ENCODE measurements around the gene CAB39.
"Not testable (repeated sequence)": the region's sequence is repeated elsewhere in the genome, so short reads cannot be mapped to it uniquely, and the experiment has no call there.

CAB39 gene

DNA sequence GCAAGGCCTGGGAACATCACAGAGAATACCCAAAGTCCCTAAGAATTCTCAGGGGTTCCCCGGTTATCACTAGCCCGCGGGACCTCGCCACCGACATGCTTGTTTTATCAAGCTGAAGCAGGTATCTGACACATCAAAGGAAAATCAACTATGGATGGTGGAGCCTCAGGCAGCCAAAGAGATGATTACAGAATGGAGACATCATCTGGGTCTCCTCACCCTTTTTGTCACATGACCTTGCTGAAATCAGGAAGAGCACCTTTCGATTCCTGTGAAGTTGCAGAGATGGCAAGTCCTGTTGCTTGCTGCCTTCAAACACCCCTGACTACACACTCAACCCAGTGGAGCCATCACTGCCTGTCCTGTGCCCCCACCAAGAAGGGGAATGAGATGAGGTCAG, 19.2 kb upstream of the CAB39 start:
- TF ChIP-seq ZNF274 (IDR thresholded peaks at IDR 0.05; ENCODE audit: low read depth, low read length), result no peak

DNA sequence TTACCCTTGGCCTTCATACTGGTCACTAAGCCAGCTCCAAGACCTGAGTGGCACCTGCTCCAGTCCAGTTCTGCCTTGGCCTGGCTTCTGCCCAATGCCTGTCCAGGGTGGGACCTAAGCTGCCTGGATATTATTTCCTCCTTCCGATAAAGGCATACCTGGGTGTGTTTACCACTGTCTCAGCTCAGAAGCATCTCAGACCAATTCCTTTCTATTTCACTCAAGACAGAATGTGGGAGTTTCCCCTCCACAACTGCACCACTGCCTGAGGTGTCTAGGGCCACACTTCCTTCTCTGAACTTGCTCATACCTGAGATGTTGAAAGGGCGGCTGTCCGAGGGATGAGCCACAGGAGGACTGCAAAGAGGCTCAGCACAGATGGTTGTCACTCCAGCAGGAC, 18.4 kb upstream of the CAB39 start:
- no peak for TF ChIP-seq ZNF274 (IDR thresholded peaks at IDR 0.05; ENCODE audit: low read depth, low read length)
- no peak overlapping the region for H3K4me3 ChIP-seq (ENCODE audit: low read length)

More for the DNA sequence above, 19.2 kb upstream of the CAB39 start:
- no peak overlapping the region for H3K4me3 ChIP-seq (ENCODE audit: low read length)

DNA sequence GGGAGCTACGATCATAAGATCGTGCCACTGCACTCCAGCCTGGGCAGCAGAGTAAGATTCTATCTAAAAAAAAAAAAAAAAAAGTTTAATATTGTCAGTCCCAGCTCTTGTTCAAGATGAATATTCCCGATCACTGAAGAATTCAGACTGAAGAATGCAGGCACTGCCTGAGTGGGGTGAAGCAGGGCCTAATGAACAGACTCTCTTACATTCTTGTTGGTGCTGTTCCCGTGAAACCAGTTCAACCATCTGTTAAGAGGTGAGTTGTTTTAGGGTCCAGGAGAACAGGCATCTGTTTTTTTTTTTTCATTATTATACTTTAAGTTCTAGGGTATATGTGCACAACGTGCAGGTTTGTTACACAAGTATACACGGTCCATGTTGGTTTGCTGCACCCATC, 17.1 kb upstream of the CAB39 start:
- TF ChIP-seq ZNF274 (IDR thresholded peaks at IDR 0.05; ENCODE audit: low read depth, low read length), result no peak
- H3K4me3 ChIP-seq (ENCODE audit: low read length), result no peak overlapping the region

DNA sequence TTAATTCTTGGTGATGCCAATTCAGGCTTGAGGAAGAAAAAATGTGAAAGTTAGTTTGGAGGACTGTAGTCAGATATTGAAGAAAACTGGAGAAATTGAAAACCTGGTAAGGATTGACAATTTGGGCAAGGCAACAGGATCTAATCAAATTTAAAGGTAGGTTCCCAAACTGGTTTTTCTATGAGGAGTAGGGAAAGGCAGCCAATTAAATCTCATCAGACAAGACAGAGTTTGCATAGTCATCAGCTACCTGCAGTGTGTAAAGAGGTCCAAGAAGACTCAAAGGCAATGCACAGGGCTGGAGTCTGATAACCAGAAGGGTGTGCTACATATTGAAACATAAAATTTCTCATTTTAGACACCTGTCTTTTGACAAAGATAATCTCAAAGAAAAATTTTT, 16.0 kb upstream of the CAB39 start:
- TF ChIP-seq ZNF274 (IDR thresholded peaks at IDR 0.05; ENCODE audit: low read depth, low read length), result no peak
- H3K4me3 ChIP-seq (ENCODE audit: low read length), result no peak overlapping the region

DNA sequence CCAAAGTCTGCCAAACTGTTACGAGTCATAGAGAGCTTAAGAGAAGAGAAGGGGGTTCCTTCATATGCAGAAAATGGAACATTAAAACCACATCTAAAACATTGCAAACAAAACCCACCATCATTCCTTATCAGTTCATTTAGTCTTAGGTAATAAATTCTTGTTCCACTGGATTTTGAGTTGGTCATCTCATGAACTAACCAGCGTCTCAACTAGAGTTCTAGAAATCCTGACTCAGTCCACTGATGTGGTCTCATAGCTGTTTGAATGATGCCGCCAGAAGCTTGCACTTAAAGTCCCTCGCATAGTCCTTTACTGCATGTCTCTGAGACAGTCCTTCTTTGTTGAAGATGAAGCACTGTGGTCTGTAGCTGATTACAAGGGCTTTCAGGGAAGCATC, 15.0 kb upstream of the CAB39 start:
- no peak overlapping the region for H3K4me3 ChIP-seq (ENCODE audit: low read length)

DNA sequence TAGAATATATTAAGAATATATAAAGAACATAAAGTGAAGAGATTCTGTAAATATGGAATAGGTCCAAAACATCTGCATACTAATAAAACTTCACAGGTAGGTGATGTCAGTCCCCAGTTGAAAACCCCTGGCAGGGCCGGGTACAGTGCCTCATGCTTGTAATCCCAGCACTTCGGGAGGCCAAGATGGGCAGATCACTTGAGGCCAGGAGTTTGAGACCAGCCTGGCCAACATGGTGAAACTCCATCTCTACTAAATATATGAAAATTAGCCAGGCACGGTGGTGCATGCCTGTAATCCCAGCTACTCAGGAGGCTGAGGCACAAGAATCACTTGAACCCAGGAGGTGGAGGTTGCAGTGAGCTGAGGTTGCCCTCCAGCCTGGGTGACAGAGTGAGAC, 13.9 kb upstream of the CAB39 start:
- not testable (repeated sequence) for H3K4me3 ChIP-seq (ENCODE audit: low read length)

More for the DNA sequence above, 15.0 kb upstream of the CAB39 start:
- TF ChIP-seq ZNF274 (IDR thresholded peaks at IDR 0.05; ENCODE audit: low read depth, low read length), result no peak

DNA sequence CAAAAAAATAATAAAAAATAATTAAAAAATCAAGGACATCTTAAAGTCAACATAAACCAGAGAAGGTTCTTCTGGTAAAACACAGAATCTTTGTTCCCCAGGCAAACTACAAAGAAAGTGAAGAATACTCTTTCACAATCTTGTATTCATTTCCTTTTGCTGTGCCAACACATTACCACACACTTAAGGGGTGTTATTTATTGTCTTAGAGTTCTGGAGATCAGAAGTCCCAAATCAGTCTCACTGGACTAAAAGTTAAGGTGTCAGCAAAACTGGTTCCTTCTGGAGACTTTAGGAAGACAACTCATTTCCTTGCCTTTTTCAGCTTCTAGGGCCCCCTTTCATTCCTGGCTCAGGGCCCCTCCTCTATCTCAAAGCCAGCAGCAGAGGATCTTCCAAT, 12.2 kb upstream of the CAB39 start:
- TF ChIP-seq ZNF274 (IDR thresholded peaks at IDR 0.05; ENCODE audit: low read depth, low read length), result no peak
- H3K4me3 ChIP-seq (ENCODE audit: low read length), result no peak overlapping the region

DNA sequence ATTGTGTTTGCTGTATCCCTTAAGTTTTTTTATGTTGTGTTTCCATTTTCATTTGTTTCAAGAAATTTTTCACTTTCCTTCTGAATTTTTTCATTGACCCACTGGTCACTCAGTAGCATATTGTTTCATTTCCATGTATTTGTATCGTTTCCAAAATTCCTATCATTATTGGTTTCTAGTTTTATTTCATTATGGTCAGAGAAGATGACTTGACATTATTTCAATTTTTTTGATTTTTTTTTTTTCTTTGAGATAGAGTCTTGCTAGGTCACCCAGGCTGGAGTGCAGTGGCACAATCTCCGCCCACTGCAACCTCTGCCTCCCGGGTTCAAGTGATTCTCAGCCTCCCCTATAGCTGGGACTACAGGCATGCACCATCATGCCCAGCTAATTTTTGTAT, 11.3 kb upstream of the CAB39 start:
- no peak overlapping the region for H3K4me3 ChIP-seq (ENCODE audit: low read length)
- TF ChIP-seq ZNF274 (IDR thresholded peaks at IDR 0.05; ENCODE audit: low read depth, low read length), result no peak

DNA sequence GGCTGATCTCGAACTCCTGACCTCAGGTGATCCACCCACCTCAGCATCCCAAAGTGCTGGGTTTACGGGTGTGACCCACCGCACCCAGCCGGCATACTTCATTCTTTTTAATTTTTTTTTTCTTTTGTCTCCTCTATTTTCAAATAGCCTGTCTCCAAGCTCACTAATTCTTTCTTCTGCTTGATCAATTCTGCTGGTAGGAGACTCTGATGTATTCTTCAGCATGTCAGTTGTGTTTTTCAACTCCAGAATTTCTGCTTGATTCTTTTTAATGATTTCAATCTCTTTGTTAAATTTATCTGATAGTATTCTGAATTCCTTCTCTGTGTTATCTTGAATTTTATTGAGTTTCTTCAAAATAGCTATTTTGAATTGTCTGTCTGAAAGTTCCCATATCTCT, 10.2 kb upstream of the CAB39 start:
- not testable (repeated sequence) for H3K4me3 ChIP-seq (ENCODE audit: low read length)

DNA sequence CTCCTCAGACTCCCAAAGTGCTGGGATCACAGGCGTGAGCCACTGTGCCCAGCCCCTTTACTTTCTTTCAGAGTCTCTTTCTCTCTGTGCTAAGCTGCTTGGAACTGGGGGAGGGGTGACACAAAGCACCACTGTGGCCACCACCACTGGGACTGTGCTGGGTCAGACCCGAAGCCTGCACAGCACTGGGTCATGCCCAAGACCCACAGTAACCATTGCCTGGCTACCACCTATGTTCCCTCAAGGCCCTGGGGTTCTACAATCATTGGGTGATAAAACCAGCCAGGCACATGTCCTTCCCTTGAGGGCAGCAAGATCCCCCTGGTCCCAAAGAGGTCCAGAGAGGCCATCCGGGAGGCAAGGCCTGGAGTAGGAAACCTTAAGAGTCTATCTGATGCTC, 9.1 kb upstream of the CAB39 start:
- TF ChIP-seq ZNF274 (IDR thresholded peaks at IDR 0.05; ENCODE audit: low read depth, low read length), result no peak
- H3K4me3 ChIP-seq (ENCODE audit: low read length), result no peak overlapping the region

DNA sequence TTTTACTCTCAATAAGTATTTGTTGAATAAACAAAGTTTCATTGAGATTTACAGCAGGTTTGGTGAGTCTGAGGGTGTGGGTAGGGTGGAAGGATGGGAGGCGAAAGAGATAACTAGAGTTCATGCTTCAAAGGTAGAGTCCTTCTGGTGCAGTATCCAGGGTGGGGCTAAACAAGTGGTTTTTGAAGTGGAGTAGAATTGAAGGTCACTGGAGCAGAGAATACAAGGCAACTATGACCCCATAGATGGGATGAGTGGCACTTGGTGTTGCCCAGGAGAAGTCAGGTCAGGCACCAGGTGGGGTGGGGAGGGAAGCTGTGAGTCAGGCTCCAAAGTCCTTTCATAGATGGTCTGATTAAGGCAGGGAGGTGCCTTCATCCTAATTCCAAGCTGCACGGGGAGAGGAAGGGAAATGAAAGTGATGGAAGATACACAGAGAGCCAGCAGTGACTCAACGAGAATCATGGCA, 6.6 kb upstream of the CAB39 start:
- TF ChIP-seq ZNF274 (IDR thresholded peaks at IDR 0.05; ENCODE audit: low read depth, low read length), result no peak
- no peak overlapping the region for H3K4me3 ChIP-seq (ENCODE audit: low read length)

DNA sequence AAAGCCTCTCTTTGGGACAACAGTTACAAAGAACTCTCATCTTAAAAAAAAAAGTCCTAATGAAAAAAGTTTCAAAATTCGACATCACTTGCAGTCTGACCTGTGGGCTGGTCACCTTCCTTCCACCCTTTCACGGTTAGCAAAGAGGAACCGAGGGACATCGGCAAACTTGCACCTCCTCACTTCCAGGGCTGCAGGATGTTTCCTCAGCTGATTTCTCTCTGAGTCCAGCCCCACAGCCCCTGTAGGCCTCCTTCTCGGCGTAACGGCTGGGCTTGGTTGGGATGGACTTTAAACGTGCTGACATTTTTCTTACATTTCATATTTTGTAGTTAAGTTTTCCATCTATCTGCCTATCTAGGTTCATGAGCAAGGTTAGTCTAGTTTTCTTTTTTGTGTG, 5.7 kb upstream of the CAB39 start:
- no peak overlapping the region for H3K4me3 ChIP-seq (ENCODE audit: low read length)
- TF ChIP-seq ZNF274 (IDR thresholded peaks at IDR 0.05; ENCODE audit: low read depth, low read length), result no peak

DNA sequence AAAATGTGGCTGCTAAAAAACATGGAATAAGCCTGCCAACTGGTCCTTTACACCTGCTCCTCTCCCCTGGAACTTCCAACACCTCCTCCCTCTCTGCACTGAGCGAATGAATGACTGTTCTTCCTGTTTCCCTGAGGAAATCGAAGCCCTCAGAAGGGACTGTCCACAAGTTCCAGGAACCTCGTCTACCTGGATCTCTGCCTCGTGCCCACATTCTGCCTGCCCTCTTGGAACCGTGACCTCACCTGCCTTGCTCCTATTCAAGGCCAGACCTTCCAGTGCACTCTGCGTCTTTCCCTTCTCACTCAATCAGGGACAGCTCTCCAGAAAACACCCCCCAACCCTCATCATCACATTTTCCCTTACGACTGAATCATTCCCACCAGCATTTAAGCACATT, 4.4 kb upstream of the CAB39 start:
- H3K4me3 ChIP-seq (ENCODE audit: low read length), result no peak overlapping the region
- TF ChIP-seq ZNF274 (IDR thresholded peaks at IDR 0.05; ENCODE audit: low read depth, low read length), result no peak

DNA sequence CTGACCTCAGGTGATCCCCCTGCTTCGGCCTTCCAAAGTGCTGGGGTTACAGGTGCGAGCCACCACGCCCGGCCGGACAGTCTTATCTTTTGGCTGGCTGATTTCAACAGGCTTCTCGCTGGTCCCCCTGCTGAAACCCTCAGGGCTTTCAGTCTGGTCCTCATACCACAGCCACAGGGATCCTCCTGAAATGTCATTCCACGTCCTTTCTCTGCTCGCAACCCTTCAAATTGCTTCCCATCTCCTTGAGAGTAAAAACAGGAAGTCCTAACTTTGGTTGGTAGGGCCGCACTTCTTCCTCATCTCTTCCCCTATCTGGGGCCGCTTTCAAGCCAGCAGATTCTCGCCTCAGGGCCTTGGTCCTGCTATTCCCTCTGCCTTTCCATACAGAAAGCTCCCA, 1.4 kb upstream of the CAB39 start:
- H3K4me3 ChIP-seq (ENCODE audit: low read length), result no peak overlapping the region
- no peak for TF ChIP-seq ZNF274 (IDR thresholded peaks at IDR 0.05; ENCODE audit: low read depth, low read length)

DNA sequence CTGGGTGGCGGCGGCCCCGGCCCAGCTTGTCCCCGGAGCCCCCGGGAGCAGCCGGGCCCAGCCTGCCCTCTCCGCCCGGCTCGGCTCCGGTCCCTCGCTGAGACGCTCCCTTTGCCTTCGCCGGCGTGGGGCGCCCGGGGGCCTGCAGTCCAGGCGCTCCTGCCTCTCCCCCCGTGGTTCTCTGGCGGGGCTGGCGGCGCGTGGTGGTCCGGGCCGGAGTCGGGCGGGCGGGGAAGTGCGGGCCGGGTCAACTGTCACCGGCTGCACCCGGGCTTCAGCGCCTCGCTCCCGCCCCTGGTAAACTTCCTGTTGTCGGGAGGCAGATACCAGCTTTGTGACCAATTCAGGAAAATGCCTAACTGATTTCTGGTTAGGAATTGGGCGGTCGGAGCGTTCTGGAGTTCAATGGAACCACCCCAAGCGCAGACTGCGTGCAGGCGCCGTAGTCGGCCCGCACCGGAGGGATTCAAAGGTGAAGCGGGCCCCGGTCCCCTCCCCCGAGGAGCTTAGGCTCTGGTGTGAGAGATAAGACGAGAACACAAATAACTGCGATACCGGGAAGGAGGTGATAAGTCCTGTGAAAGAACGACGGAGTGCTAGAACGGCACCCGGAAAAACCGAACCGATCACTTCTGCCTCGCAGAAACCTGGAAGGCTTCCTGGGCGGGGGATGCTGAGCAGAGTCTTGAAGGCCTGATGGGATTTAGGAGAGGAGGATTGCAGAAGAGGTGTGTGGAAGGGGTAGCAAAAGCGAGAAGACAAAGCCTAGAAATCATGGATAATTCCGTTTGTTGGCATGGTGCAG, 891 bp downstream of the CAB39 start:
- TF ChIP-seq ZNF274 (IDR thresholded peaks at IDR 0.05; ENCODE audit: low read depth, low read length), result no peak
- H3K4me3 ChIP-seq (ENCODE audit: low read length), result peak overlapping the region; percentile 76

DNA sequence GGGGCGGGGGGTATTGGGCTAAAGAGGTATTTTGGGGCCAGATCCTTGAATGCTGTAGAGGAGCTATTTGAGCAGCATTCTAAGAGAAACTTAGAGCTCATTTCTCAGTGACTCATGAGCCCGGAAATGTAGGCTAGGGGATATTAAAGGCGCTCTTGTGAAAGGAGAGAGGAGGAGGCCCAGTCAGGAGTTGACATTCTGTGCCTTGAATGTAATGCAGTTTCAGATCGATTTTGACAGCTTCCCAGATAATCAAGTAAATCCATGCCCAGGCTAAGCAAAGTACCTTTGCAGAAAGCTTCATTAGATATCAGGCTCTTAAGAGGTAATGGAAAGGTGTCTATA, 1.5 kb downstream of the CAB39 start:
- no peak for TF ChIP-seq ZNF274 (IDR thresholded peaks at IDR 0.05; ENCODE audit: low read depth, low read length)
- H3K4me3 ChIP-seq (ENCODE audit: low read length), result peak overlapping the region; percentile 76
